ENCODE results near the gene PPARA.
"Not testable (repeated sequence)": the region's sequence is repeated elsewhere in the genome, so short reads cannot be mapped to it uniquely, and the experiment has no call there.

Gene PPARA

DNA sequence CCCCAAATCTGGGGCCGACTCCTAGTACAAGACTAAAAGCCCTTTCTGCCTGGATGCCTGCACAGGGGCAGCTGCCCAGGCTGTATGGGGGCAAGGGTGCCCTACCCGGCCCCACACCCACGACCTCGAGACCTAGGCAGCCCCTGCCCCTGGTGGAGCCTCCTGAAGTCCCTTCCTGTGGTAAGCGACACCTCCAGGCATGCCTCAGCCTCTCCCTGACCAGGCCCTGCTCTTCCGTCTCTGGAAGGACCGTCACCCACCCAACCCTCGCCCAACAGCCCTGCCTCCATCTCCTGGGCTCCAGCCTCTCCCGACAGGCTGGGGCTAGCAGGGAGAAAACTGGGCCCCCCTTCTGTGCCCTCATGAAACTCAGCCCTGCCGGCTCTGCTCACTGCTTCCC is 22.8 kb upstream of the PPARA start:
- no peak for DNase-seq (ENCODE audit: low spot score)

DNA sequence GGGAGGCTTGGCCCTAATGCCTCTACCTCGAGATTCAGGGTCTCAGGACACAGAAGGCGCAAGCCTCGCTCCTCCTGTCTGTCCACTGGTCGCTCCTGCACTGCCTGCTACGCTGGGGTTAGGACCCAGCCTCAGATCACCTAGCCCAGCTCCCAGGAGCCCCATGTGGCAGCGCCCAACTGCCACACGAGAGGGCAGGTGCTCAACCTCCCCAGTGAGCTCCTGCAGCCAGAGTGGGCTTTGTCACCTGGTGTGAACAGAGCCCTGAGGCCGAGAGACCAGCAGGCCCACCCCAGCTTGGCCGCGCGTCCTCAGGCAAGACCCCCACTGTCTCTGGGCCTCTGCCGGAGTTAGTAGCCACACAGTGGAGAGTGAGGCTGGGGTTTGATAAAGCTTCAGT is 21.7 kb upstream of the PPARA start:
- no peak for DNase-seq (ENCODE audit: low spot score)

DNA sequence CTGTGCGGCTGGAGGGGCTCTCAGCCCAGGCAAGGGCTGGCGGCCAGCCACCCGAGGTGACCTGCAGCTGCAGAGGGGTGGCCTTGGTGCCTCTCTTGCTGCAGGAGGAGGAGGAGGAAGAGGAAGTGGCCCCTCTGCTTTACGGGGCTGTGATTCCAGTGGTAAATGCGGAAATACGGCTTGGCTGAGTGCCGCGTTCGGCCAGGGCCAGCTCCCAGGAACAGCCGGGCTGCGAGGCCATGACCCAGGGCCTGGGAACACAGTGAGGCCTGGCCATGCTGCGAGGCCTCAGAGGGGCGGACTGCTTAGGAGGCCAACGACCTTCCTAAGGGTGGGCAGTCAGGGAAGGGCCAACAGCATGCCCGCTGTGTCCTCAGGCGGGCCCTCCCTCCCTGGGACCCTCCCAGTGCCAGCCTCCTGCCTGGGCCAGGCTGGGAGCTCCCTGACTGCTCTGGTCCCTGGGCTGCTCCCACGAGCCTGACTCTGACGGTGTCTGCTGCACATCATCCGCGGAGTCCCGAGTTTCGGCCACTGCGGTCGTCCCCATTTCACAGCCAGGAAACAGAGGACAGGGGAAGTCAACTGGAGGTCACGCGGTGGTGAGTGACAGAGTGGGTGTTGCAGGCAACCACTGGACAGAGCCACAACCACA is 20.8 kb upstream of the PPARA start:
- peak; percentile 70 for DNase-seq (ENCODE audit: low spot score)

DNA sequence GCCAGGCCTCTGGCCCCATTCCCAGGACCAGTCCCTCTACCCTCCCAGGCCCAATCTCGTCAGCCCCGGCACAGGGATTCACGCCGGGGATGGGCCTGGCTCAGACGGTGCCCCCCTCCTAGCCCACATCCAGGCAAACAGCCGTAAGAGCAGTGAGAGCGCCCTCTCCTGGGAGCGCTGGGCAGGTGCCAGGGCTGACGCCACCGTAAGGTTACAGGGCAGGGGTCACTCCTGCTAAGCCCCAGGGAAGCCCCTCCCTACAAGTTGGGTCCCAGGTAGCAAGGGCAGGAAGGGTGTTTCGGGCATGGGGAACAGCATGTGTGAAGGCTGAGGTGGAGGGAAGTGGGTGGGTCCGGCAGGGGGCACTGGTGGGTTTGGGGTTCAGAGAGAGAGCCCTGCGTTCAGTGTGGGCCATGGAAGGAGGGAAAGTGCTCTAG is 19.2 kb upstream of the PPARA start:
- no peak for DNase-seq (ENCODE audit: low spot score)

DNA sequence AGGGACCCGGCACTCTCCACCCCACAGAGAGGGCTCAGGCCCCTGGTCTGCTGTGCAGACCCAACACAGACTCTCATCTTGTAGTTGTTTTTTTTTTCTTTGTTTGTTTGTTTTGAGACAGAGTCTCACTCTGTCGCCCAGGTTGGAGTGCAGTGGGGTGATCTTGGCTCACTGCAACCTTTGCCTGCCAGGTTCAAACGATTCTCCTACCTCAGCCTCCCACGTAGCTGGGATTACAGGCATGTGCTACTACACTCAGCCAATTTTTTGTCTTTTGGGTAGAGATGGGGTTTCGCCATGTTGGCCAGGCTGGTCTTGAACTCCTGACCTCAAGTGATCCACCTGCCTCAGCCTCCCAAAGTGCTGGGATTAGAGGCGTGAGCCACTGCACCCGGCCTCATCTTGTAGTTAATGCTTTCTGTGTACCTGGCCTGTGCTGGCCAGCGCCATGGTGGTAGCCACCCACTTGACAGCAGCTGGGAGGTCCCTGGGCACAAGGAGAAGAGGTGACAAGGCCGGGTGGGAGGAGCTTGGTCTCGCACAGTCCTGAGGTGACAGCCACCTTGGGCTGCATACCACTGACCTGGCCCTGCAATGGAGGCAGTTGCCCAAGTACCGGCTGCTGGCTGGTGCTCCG is 18.0 kb upstream of the PPARA start:
- DNase-seq (ENCODE audit: low spot score), result not testable (repeated sequence)

DNA sequence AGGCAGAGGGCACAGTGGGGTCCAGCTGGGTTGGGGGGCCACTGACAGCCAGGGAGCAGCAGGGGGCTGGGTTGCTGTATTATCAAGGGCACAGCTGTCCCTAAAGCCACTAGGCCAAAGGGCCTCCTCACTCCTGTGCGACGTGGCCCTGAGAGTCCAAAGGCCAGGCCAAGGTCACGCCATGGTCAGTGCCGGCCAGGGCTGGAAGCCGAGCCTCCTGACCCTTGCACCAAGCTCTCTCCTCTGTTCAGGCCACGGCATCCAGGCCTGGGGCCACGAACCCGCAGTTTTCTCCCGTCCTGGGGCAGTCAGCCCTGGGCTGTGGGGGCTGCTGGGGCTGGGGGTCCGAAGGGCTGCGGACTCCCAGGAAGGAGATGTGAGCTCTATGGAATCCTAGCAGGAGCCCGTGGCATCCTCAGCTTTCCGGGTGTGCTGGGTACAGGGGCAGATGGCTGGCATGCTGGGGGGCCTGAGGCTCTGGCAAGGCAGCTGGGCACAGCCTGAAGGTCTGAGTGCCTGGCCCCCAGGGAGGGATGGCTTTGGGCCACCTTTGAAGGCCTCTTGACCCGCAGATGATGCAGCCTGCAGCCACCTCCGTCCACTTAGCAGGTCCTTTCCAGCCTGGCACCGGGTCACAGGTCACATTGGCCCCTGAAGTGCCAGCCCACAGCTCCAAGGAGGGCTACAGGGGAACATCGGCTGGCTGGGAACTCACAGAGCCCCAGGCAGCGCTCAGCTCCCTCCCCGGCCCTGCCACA is 17.3 kb upstream of the PPARA start:
- no peak for DNase-seq (ENCODE audit: low spot score)

DNA sequence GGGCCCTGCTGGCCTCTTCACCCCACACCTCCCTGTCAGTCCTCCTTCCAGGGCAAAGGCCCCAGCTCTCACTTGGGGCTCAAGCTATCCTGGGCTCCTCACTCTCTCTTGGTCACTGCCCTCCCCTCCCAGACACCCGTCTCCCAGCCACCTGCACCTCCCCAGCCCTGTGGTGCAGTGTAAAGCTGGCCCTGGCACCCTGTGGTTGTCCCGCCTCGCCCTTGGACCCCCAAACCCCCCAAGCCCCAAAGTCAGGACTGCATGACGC is 16.8 kb upstream of the PPARA start:
- no peak for DNase-seq (ENCODE audit: low spot score)

DNA sequence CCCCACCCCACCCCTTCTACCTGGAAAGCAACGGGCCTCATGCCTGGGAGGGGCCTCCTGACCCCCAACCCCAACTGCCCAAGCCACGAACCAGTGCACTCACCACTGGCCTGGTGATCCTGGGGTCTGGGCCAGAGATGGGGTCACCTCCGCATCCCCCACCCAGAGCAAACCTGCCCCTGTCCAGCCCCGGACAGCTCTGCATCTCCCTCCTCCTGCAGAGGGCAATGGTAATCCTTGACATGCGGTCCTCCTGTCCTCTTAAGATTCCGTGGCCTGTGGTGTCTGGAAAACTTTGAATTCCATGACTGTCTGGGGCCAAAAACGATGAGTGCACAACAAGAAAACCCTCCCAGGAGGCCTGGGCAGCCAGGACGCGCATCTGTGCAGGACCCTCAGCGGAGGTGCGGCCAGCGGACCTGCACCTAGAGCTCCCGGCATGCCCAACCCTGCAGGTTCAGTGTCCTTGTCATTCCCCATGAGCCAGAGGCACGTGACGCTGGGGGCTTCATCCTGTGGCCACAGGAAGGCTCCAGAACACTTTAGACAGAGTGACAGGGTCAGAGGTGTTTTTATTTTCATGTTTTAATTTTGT is 16.1 kb upstream of the PPARA start:
- DNase-seq (ENCODE audit: low spot score), result no peak

DNA sequence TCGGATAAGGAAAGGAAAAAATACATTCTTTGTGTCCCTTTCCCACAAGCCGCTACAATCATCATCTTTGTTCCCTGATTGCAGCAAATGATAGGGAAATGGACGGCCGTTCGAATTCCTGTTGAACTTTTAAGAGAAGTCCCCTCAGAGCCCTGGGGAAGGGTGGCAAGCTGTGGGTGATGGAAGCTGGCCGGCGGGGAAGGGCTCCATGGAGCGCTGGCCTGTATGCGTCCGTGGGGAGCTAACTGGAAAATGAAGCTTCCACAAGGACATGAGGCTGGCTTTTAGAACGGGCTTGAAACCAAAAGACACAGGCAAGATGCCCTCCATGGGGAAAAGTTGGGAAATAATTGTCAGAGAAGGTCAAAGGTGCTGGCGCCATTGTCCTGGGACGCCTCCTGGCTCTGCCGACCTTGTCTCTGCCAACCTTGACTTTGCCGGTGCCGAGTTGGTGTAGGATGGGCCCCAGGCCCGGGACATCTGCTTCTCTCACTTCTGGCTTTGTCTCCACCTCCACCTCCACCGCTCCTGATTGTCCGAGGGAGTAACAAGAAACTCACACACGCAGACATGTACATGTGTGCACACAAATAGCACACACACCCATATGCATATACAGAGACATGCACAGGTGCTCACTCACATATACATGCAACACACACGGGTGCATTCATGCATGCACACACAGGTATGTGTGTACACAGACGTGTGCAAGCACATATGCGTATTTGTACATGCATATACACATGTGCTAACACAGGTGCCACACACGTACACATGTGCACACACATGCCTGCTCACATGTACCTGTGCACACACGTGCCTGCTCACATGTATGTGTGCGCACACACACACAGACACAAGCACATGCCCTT is 14.5 kb upstream of the PPARA start:
- no peak for DNase-seq (ENCODE audit: low spot score)

DNA sequence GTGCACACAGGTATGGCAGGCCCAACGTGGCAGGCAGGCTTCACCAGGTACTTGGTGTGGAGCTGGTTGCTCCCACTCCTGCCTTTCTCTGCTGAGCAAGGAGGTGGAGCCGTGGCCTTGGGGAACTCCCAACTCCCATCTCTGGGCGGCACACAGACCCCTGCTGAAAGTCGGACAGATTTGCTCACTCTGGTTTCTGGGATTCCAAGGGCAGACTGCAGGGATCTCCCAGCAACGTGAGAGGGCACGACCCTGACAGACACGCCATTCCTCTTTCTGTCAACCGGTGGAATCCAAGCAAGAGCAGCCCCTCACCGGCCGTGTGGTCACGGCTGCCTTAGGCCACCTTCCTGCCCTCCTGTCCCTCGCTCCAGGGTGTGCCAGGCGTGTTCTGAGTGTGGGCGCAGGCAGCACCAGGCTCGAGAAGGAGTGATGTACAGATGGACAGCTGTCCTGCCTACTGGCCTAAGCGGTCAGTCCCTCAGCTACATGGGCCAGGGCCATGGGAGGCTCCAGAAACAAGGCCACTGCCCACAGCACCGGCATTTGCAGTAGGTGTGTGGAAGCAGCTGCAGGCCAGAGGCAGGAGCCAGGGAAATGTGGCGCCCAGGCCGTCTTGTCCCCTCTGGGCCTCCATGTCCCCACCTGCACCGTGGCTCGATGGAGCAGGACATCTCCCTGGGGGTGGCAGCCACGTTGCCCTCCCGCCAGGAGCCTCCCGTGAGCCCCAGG is 13.7 kb upstream of the PPARA start:
- DNase-seq (ENCODE audit: low spot score), result no peak

DNA sequence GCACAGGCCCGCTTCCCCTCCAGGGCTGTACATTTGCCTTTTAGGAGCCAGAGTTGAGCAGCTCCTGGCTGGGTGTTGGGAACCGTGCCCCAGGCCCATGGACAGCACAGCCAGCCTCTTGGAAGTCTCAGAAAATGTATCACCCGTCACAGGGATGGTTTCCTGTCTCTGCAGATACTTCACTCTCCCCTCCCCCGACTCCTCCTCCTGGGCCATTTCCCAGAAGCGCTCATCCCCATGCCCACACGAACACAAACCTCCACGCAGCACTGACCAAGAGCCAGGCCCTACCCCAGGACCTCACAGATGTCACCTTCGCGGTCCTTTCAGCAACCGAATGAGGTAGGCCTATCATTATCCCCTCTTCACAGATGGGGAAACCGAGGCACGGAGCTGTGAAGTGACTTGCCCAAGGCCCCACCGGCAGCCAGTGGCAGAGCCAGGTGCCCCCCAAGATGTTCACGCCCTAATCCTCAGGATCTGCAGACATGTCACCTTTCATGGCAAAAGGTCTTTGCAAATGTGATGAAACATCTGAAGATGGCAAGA is 13.0 kb upstream of the PPARA start:
- no peak for DNase-seq (ENCODE audit: low spot score)

DNA sequence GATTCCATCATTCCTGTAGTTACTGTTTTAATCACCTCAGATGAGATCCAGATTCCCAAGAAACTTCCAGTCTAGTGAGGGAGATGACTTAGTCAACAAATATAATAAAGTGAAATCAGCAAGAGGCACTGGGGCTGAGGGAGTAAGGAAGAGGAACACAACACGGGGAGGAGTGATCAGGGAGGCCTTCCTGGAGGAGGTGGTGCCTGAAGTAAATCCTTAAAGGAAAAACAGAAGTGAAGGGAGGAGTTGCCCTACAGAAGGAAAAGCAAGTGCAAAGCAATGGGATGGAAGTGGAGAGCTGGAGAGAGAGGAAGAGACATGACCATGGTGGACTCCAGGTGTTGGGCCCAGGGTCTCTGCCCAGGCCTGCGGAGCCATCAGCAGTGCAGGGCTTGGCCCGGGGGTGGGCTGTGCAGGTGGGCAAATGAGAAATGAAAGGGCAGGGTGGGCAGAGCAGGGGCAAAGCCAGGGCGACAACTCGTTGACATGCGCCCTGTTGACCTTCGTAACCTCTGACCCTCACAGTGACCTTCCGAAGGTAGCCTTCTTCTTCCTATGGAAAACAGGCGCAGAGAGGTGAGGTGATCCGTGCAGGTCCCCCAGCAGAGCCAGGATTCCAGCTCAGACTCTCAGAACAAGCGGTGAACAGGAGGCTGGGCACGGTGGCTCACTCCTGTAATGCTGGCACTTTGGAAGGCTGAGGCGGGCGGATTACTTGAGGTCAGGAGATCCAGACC is 12.1 kb upstream of the PPARA start:
- DNase-seq (ENCODE audit: low spot score), result no peak

DNA sequence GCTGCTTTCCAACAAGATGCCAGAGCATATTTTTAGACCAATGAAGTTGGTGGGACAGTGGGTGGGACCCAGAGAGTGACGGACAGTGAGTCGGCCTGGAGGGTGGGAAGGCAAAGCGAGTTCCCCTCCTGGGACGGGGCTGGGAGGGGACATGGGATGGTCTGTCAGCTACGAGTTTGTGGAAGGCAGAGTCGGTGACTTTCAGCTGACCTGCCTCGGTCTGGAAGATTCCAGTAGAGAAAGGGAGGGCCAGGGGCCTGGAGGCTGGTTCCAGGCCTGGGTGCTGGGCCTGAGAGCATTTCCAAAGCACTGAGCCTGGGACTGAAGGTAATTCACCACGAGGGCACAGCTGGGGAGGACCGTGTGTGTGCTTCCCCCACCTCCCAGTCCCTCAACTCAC is 10.9 kb upstream of the PPARA start:
- not testable (repeated sequence) for DNase-seq (ENCODE audit: low spot score)

DNA sequence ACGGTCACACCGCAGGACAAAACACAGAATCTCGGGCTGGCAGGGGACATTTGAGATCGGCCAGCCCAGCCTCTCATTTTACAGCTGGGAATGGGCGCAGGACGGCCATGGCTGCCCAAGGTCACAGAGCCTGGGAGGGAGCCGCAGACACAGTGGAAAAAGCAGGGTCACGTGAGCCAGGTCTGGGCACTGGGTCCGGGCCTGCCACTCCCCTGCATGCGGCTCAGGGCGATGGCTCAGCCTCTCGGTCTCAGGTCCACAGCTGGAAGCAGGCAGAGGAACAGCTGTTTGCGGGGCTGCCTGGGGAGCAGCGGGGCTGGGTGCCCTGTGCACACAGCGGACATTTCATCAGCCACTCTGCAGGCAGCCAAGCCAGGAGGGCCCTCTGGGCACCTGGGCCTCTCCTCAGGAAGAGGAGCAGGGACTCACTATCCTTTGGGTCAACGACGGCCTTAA is 10.4 kb upstream of the PPARA start:
- DNase-seq (ENCODE audit: low spot score), result no peak

DNA sequence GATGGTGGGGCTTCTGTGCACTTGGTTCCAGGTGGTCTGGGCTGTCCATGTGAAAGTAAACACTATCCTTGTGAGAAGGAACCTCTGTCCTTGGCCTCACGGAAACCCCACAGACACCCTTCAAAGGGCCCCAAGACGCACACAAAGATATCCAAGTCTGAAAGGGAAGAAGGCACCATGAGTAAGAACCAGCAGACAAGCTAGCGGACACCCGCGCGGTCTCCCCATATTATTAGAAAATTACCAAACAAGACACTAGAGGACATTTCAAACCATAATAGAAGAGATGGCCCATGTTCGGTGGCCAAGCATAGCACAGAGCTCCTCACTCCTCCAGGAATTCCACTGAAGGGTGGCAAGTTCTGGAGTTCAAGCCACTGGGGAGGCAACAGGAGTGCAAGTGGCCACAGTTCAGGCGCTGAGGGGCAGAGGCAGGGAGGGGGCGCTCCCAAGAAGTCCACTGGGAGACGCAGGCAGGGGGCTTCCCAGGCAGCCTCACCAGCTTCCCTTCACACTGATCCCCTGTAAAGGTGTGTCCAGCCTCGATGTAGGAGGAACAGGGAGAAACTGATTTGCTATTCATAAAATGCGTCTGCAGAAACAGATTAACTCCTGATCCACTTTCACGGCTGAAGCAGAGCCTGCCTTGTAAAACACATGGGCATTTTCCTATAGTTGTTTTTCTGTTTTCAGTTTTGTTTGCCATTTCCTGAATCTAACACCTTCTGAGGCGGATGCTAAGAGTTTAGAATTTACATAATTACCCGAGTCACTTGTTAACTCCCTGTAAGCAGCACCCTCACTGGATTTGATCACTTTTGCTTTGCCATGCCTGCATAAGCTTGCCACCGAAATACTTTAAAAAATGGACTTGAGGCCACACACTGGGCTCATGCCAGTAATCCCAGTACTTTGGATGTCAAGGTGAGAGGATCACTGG is 9.1 kb upstream of the PPARA start:
- DNase-seq (ENCODE audit: low spot score), result no peak

DNA sequence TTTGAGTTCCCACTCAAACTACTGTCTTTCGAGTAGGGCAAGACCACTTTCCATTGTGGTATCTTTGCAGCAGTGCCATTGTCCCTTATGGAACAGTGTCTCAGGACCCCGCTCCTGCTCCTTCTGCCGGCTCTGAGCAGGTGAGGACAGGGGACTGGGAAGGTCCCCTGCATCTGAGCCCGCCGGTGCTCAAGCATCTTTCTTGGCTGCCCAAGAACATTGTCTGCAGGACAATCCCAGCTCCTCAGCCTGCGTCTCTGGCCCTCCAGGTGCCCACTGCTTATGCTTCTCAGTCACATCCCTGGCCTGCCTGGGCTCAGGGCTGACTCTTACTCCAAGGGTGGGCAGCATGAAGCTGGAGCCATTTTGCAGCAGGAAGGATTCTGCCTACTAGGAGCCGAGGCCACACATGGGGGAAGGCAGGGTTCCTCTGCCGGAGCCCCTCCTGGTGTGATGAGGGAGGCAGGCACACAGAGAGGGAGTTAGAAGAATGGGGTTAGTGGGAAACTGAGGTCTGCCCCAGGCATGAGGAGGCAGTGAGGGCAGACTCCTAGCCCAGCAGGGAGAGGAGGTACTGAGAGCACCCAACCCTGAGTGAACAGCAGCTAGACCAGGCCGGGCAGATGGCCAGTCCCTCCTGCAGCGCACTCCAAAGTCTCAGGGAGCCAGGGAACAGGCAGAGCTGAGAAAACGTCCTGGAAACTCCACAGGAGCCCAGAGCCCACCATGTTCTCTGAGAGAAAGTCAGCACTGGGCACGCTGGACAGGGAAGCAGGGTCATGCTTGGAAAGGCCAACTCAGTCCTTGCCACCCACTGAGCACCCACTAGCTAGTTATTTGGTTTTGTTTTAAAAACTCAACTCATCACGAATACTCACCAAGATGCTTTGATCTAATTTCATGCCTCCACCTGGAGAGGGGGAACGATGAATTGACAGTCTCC is 7.5 kb upstream of the PPARA start:
- DNase-seq (ENCODE audit: low spot score), result no peak

DNA sequence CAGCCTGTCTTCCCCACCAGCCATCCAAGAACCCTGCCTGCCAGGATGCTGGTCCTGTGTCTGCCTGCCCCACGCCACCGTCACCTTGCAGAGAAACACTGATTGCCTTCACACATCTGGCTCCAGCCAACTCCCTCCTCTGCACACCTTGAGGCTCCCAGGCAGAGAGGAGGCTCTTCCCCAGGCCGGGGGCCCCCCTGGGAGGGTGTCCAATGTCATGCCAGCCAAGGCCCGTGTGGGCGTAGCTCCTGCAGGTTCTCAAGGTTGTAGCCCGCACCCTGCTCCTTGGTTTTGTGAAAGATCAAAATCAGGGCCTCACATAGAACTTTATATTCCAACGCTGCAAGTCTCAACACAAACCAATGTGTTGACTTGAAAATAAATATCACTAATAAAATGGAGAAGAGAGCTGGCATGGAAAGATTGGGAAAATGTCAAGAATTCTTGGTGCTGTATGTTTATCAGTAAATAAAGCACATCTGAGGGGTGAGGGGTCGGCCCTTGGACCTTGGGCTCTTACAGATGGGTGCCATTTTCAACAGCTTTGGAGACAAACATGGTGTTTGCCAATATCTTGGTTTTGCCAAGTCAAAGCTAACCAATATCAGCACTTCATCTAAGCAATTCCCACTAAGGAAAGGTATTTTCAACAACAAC is 6.7 kb upstream of the PPARA start:
- DNase-seq (ENCODE audit: low spot score), result no peak
